Stimulated activated CD8-positive, alpha-beta memory T cell treated with anti-CD3 and anti-CD28 coated beads, Interleukin-15, amount 100 ng/mL, for 1 hour (primary cell): ENCODE results near the gene ATP10A.

ENCODE experiments used
- DNase-seq: peaks from one replicate; pipeline ENCODE4 v3.0.0-alpha.2; 2020; ENCODE audit warnings: low read depth

The ATP10A gene

DNA sequence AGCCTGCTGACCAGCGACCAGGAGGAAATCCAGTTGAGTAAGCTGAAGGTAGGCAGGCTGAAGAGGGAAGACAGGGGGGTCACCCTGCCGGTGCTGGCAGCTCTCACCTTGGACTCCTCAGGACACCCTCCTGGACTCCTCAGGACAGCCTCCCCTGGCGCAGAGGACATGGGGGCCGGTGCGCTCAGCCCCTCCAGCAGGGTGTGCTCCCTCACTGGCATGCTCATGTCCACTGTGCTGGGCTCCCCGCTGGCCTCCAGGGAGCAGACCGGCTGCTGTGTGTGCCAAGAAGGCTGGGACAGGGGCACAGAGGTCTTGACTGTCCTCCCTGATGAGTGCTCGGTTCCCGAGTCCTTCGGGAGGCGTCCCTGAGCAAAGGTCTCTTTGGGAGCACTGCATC is 183.6 kb downstream of the ATP10A start:
- DNase-seq, result no peak

DNA sequence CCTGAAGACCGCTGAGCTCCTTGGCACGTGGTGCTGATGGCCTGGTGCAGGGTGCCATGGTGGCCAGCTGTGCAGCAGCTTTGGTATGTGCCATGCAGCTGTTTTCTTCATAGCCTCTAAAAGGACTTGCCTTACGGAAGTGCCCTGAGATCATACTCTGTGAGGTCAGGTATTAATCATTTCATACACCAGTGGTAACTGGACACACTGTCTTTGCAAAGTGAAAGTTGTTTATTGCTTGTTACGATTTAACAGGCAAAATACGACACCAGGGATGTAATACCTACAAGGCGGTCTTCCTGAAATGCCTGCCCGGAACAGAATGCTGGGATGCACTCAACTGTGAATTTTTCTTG is 184.6 kb downstream of the ATP10A start:
- no peak for DNase-seq

DNA sequence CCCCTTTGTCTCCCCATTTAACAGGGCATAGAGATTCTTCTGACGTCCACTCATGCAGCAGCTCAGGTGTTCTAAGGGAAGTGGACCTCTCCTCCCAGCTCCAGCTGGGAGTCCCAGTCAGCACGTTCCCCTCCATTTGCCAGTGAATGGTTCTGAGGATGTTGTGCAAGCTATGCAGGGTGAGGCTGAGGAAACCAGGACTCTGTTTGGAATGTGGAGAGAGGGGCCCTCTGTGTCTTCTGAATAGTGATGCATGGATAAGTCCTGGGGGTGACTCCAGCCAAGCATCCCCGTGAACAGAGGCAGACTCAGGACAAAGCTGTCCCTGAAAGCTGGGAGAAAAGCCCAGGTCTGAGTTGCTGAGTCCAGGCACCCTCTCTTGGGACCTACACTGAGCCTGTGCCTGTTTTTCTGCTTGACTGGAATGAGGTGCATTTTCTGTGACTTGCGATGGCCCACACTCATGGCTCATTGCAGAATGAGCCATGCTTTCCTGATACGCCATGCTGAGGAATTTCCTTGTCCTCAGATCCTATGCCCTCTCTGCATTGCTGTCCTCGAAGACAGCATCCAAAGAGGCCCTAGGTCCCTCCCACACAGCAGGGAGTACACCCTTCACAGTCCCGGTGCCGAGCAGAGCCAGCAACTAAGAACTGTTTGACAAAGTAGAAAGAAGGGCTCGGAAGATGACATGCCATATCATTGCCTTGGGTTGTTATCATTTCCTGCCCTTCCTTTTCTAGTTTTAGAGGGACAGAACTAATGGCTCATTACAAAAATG is 185.2 kb downstream of the ATP10A start:
- DNase-seq, result no peak

DNA sequence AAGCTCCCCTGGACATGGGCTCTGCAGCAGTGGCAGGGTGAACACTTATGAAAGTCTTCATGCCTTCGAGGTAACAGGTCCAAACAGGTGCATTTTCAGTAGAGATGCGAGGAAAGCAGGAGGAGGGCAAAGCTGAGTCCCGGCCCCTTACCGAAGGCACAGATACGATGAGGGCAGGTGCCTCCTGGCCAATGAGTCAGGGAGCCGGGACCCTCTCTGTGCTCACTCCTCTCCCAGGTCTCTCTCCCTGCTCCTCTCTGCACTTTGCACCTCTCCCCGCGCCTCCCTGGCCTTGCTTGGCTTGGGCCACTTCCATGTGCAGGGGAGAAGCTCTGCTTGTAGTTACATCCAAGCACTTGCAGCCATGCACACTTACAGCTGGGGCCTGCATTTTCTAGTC is 187.1 kb downstream of the ATP10A start:
- no peak for DNase-seq

DNA sequence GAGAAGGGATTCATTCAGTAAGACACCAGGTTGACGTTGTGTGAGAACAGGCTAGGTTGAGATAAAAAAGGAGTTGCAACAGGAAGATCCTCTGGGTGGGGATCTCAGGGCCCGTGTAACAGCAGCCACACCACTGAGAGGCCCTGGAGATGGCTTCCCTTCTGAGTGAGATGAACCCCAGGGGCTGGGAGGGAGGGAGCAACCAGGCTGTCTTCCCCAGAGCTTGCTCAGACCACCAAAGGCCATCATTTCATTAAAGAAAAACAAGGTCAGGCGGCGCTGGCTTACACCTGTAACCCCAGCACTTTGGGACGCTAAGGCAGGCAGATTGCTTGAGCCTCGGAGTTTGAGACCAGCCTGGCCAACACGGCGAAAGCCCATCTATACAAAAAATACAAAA is 187.7 kb downstream of the ATP10A start:
- no peak for DNase-seq

DNA sequence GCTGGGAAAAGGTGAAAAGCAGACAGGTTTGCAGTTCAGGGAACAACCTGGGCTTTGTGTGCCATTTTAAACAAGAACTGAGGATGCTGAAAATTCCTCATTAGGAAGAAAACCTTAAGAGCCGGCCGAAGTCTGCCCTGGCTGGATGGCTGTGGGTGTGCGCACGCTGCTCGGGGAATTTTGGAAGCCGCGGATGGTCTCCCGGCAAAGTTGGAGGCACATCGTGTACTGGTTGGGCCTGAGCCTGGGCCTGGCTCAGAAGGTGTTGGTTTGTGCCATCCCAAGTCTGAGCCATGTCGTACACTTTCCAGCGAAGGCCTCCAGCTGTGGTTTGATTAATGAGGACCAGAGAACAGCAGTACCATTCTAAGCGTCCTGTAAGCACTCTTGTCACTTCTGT is 188.2 kb downstream of the ATP10A start:
- DNase-seq, result no peak

DNA sequence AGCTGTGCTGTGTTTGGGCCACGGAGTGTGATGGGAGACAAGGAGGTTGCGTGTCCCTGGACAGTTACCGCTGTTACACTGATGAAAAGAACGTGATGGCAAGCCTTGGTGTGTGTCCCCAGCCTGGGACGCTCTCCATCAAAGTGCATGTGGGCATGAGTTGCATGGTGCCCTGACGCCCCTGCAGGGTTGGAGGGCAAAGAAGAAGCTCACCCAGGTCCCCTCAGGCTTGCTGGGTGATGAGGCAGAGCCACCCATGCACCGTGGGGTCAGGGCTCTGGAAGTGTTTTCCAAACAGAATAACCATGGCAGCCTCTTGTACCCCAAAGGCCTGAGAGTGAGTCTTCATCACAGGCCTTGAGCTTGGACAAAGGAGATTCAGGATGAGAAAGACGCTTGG is 189.2 kb downstream of the ATP10A start:
- no peak for DNase-seq

DNA sequence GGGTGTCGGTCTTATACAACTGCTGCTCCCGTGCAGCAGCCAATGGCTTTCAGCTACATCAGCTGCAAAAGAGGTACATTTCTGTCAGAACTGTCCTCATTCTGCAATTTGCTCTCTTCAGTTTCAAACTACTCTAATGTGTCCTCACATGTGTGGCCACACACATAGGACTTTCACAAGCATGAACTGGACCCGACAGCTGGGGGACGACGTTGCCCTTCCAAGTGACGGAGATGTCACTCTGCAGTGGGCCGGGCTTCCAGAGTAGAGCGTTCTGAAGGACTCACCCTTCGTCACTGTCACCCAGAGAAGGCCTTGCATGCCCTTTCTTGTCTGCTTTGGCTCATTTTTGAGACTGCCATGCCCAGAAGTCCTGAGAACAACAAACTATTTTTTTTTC is 189.8 kb downstream of the ATP10A start:
- DNase-seq, result no peak

DNA sequence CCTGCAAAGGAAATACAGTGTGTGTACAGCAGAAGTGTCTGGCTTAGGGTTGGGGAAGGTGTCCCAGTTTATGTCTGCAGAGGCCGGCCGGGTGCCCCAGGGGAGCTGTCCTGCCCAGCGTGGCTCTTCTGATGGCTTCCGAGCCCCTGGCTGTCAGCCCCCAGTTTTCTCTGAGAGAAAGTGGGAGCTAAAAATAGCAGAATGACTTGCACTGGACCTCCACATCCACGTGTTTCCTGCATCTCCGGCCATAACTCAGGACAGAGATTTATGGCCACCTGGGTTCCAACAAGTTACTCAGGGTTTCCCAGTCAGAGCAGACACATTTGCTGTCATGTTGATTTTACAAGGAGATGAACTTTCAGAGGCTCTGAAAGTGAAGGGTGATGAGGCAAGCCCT is 192.0 kb downstream of the ATP10A start:
- no peak for DNase-seq

DNA sequence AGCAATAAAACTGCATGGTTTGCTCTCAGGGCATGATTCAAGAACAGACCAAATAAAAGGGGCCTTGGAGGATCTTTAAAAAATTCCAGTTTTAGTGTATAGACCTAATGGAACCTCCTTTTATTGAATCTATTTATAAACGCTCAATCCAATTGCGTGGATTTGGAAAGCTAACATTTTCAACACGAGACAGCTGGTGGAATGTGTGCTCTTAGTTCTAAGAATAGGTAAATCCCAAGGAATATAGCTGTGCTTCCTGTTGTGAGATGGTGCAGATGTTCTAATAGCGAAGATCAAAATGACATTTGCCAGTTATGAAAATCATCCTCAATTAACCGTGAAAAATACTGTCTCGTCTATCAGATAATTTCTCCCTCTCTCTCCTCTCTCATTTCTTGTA is 192.5 kb downstream of the ATP10A start:
- DNase-seq, result no peak

DNA sequence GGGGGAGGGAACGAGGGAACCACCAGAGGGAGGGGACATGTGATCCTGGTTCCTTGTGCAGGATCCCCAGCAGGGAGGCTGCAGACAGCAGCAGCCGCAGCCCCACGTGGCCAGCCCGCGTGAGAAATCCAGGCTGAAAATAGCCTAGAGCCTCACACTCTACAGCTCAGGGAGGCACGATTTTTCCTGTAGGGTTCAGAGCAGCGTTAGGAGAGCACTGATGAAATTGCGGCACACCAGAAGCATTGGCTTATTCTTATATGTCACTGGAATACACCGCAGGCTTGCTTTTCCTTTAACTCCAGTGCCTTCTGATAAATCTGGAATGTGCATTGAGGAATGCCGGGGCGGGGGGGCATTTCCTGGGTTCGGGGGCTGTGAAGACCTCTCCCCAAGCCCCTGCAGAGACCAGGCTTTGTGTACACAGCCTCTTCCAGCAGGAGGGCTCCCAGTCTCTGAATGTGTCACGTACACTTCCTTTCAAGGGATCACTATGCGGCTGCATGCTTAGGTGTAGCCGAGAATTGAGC is 193.0 kb downstream of the ATP10A start:
- no peak for DNase-seq

DNA sequence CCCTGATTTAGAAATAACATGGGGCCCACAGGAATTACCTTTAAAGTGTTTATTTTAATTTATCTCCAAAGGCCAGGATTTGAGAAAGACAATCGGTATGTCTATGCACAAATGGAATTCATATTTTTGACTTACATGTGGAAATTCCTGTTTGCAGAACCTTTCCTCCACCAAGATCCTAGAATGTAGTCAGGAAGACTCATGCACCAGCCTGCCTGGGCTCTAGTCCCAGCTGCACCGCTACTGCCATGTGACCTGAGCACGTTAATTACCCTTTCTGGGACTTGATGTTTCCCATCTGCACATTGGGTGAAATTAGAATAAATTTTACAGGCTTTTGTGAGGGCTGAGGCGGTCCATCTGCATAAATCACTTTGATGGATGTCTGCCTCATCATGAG is 194.2 kb downstream of the ATP10A start:
- no peak for DNase-seq

DNA sequence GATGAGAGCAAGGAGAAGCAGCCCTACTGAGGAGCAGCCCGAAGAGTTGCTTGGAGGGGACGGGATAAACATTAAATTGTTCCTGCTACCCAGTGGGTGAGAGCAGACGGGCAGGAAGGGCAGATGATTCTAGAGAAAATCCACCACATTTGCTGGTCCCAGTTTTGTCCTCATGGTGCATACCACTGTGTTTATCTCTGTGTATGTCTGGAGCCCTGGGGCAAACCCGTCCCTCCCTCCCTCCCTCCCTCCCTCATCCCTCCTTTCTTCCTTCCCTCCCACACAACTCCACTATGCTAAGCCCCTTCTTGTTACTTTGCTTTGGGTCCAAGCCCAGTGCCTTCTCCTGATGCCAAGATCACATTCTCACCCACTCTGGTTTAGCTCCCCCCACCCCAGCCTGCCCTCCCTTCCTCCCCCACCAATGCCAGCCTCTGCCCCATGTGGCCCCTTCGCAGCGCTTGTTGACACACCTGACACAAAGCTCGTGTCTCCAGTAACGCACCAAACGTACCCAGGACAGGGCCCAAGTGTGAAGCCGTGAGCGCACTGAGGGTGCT is 194.8 kb downstream of the ATP10A start:
- DNase-seq, result no peak

DNA sequence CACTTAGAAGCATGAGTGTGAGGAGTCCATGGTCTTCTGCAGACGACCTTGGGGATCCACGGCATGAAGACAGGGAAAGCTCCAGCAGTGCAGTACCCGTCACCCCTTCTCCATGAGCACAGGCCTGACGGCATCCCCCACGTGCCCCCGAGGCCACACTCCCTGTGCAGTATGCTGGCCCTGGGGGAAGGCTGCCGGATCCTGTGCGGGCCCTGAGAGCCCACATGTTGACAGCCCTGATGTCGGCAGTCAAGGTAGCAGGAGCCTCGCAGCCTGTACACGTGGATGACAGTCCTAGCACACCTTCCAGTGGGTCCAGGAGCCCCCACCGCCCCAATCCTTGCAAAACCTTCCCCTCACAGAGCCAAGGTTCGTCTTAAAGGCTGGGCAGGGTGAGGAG is 195.3 kb downstream of the ATP10A start:
- DNase-seq, result no peak

DNA sequence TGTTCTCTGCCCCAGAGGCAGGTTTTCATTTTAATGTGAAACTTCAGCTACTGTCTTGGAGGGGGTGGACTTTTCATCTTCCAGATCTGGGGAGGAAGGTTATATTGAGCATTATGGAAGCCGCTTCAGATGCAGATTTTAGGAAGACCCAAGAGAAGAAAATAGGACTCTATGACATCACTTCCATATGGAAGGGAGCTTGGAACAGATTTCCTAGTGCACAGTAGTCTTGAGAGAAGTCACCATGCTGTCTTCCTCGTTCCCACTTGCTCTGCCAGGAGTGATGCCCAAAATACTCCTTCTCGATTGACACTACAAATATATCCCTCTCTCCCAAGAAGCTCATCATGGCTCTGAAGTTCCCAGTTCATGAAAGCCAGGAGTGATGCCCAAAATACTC is 197.2 kb downstream of the ATP10A start:
- DNase-seq, result no peak

DNA sequence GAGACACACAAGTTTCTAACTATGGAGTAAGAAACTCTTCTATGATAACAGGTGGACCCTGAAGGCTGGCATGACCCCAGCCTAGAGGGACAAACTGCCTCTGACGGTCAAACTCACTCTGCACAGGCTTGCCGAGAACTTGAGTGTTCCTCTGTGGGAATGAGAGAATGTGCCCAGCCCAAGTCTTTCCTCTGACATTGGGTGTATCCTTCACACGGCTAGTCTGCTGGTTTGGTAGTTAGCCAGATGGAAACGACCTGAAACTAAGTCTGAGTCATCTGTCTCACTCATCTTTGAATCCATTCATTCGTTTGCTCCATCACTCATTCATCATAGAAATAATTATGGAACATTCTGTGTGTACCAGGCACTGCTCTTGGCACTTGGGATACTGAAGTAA is 198.4 kb downstream of the ATP10A start:
- no peak for DNase-seq

DNA sequence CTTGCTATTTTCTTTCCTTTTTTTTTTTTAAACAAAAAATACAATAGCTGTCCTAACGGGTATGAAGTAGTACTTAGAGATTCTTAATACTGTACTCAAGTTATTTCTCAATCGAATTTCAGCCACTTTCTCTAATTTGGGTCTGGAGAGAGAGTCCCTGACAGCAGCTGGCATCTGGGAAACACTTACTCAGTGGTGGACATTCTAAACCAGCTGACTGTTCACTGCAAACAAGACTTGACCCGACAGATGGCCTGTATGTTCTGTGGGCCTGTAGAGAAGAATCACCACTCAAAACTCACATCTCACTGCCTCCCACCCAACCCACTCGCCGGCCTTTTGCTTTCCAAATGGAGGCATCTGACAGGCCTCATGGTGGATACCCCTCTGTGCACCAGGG is 199.6 kb downstream of the ATP10A start:
- DNase-seq, result no peak

DNA sequence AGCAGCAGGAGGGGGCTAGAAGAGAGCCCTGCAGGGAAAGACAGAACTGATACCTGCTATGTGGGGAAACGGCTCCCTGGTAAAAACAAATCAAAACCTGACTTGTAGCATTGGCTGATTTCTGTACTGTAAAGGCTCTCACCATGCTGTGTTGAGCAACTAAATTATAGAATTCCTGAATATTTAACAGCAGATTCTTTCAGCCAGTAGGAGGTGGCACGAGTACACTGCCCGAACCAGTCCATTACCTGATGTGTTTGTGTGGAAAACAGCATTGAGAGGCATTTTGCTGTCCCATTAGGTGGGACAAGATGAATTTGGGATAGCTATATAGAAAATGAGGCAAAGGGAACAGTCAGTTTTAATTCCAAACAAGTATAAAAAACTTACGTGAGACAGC is 201.2 kb downstream of the ATP10A start:
- DNase-seq, result no peak

DNA sequence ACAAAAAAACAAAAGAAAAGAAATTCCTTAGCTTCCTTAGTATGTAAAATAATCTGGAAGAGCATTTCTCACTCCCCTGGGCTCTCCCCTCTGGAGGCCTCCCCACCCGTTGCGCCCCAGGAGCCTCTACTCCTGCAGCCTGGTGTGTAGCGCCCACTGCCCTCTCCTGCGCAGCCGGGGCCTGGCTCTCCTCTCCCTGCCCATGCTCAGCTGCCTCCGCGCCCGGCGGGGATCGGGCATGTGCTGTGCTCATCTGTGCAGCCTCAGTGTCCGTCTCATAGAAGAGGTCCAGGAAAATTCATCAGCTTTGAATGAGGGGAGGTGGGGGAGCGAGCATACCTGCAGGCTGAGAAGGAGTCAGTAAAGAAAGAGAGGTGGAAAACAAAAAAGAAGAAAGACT is 203.9 kb downstream of the ATP10A start:
- no peak for DNase-seq

DNA sequence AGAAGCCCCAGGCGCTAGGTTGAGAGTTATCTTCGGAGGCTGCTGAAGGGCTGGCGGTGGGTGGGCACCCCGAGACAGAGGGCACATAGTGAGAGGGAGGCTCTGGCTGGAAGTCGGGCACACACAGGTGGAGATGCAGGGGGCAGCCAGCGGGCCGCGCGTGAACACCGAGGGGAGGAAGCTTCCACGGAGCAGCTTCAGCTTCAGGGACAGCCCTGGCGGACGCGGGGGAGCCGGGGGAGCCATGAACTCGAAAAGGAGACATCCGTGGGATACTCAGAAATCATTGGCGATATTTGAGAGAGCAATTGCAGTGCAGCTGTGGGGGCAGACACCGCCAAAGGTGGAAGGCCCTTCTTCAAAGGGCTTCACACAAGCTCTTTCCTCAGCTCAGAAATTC is 204.6 kb downstream of the ATP10A start:
- no peak for DNase-seq

DNA sequence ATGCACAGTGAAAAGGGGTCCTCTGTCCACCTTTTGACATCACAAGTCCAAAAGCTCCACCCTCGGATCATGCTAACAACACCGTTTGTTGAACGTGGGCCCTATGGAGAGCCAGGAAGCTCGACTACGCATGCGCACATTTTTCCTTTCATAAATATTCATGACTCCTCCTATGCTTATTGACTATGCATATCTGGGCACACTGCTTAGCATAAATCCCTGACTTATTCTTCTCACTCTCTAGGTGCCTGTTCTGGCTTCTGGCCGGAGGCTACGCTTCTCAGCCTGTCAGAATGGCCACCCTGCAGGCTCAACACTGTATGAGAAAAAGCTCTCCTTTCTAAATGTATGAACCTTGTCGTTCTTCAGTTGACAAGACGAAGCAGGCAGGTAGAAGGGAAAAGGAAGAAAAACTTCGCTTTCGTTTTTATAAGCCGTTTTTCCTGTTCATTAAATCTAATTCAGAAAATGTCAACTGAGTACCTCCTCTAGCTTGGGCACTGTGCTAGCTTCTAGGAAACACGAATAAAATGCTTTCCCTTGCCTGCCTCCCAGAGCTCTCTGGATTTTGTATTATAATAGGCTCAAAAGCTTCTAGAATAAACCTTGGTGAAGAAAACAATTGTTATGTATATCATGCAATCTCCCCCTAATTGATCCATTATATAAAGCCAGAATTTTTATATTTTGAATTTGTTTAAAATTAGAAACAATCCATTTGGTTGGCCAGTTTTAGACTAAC is 207.7 kb downstream of the ATP10A start:
- DNase-seq, result no peak

DNA sequence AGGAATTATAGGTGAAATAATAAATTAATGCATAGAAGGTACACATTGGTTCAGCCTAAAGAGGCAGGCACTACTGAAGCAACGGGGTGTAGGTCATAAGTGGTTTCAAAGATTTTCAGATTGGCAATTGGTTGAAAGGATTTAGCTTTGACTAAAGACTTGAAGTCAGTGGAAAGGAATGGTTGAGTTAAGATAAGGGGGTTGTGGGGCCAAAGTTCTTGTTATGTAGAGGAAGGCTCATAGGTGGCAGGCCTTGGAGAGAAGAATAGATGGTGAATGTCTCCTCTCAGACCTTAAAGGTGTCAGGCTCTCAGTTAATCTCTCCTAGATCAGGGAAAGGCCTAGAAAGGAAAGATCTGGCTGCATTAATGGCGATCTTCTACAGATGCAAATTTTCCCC is 209.8 kb downstream of the ATP10A start:
- no peak for DNase-seq

DNA sequence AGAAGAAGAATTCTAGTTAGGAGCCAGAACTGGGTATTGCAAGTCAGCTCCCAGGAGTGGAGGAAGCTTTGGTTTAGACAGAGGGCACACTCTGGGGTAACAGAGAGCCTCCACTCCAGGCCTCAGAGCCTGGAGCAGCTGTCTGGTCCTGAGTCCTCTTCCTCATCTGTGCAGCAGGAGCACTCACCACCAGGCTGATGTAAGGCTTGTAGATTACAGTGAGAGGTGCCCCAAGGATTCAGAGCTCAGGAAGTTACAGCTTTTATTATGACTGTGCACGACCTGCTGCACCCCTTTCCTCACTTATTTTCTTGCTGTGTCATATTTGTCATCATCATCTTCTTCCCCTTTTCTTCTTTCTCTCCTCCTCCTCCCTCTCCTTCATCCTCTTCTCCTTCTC is 210.4 kb downstream of the ATP10A start:
- DNase-seq, result no peak
